Measurements from ENCODE around the gene UIMC1.

UIMC1 gene

DNA sequence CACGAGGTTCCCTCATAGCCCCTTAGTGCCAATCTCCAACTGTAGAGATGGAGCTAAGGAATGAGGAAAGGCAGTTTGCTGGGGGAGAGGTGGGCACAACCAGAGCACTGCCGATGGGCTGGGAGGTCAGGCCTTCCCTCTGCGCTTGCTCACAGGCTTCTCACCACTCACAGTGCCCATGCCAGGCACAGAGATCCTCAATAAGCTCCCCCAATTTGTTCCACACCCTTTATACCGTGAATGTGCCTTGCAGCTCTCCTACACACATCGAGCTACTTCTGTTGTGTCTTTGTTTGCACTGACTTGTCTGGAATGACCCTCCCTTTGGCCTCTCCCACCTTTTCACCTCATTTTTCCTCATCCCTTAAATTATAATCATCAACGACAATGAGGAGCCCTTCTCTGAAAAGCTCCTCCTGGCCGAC, 105.8 kb downstream of the UIMC1 start:
- Histone ChIP-seq H3K27me3 (ENCODE audit: insufficient read depth, low read length, poor library complexity, severe bottlenecking) (no peaks in the 10 kb centered on the region), H3K4me1 (ENCODE audit: insufficient read depth, low read length, poor library complexity, severe bottlenecking) (peaks cover 12% of the 10 kb centered on the region), H3K9ac (ENCODE audit: low read depth, low read length, poor library complexity, severe bottlenecking) (no peak overlapping the region), H3K36me3 (ENCODE audit: insufficient read depth, low read length) (peaks cover 24% of the 10 kb centered on the region; the same call in 1 of the 2 replicates), H3F3A (ENCODE audit: low read depth) (no peaks in the 10 kb centered on the region), H2AFZ (ENCODE audit: low read length) (no peak overlapping the region), H3K4me3 (ENCODE audit: low read length, poor library complexity, severe bottlenecking) (no peak overlapping the region), H3K9me3 (ENCODE audit: insufficient read depth, low read depth, low read length) (no peaks in the 10 kb centered on the region), H3K79me2 (ENCODE audit: insufficient read depth, low read length) (no peaks in the 10 kb centered on the region), H3K4me2 (ENCODE audit: low read depth, low read length, poor library complexity, severe bottlenecking) (no peak overlapping the region), H4K20me1 (ENCODE audit: insufficient read depth, low read length, poor library complexity, severe bottlenecking) (no peaks in the 10 kb centered on the region), H3K9me2 (replicated peaks; ENCODE audit: low read depth, low read length) (no peaks in the 10 kb centered on the region)
- no peak for TF ChIP-seq EZH2phosphoT487 (IDR thresholded peaks at IDR 0.05; ENCODE audit: borderline replicate concordance)
- TF ChIP-seq, protein P1, sequence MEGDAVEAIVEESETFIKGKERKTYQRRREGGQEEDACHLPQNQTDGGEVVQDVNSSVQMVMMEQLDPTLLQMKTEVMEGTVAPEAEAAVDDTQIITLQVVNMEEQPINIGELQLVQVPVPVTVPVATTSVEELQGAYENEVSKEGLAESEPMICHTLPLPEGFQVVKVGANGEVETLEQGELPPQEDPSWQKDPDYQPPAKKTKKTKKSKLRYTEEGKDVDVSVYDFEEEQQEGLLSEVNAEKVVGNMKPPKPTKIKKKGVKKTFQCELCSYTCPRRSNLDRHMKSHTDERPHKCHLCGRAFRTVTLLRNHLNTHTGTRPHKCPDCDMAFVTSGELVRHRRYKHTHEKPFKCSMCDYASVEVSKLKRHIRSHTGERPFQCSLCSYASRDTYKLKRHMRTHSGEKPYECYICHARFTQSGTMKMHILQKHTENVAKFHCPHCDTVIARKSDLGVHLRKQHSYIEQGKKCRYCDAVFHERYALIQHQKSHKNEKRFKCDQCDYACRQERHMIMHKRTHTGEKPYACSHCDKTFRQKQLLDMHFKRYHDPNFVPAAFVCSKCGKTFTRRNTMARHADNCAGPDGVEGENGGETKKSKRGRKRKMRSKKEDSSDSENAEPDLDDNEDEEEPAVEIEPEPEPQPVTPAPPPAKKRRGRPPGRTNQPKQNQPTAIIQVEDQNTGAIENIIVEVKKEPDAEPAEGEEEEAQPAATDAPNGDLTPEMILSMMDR (conservative IDR thresholded peaks at IDR 0.05; ENCODE audit: low read length), result no peak

DNA sequence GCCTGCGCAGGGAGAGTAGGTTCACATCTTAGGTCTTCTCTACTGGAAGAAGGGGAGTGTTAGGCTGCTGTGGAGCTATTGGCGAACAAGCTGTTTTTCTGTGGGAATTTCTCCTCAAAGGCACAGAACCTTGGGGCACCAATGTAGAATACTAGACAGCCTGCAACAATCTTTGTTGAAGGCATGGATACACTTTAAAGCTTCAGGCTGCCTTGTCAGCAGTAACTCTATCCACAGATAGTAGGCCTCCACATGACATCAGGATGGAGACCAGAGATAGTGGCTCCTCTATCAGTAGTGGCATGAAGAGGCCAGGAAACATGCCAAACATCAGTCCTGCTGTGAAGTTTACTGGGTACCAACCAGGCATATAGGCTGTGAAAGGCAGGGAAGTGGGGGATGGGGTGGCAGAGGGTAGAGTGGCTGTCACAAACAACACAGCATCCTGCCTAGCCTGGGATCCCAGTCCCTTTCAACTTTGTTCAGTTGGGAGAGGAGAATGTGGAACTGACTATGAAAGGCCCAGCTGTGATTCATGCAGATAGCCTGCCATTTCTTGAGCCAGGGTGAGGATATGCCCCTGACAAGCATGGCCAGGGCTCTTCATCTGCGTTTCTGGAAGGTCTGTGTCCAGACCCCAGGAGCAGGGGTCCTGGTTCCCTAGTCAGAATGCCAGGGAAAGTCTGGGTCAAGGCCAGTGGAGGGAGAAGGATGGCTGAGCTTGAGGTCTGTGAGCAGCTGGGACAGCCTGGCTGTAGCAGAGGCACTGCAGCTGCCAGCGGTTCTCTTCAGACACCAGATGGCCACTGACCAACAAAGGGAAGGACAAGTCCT, 106.4 kb downstream of the UIMC1 start:
- H3K4me1 ChIP-seq (ENCODE audit: insufficient read depth, low read length, poor library complexity, severe bottlenecking), result peaks cover 12% of the 10 kb centered on the region

DNA sequence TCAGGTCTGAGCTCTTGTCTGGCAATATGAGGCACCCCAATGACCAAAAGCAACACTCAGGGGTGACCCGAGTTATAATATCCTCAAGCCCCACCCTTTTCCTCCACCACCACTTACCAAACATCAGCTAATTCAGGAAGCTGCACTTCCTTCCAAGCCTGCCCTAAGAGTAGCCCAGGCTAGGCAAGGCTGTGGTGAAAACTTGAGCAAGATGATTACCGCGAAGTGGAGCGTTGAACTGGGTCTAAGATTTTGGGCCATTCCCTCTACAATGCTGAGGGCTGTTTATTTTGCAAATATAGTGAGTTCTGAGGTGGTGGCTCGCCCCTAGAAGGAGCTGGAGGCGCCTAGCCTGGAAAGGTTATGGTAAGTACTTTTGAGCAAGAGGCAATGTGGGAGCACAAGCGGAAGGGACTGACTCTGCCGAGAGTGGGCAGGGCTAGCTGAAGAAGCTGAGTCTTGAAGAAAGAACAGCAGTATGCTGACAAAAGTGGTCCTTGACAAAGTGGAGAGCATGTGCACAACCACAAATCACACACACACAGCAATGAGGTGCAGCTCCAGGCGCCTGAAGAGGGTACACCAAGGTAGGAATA, 107.2 kb downstream of the UIMC1 start, which contains the start of gene HK3:
TSS of gene HK3 (minus strand) at position 51 of the 596 bp plus-strand sequence. CDS start 3,187 bp downstream, outside the sequence.
- no peaks in the 10 kb centered on the region for H3K27me3 ChIP-seq (ENCODE audit: insufficient read depth, low read length, poor library complexity, severe bottlenecking)
- H3K4me3 ChIP-seq (ENCODE audit: low read length, poor library complexity, severe bottlenecking), result no peak within 1 kb of the TSS
- H2AFZ ChIP-seq (ENCODE audit: low read length), result no peak within 1 kb of the TSS
- no peaks in the 10 kb centered on the region for H3F3A ChIP-seq (ENCODE audit: low read depth)
- H3K36me3 ChIP-seq (ENCODE audit: insufficient read depth, low read length), result peaks cover 10% of the 10 kb centered on the region; the same call in 1 of the 2 replicates
- no peaks in the 10 kb centered on the region for H3K79me2 ChIP-seq (ENCODE audit: insufficient read depth, low read length)
- H4K20me1 ChIP-seq (ENCODE audit: insufficient read depth, low read length, poor library complexity, severe bottlenecking), result no peaks in the 10 kb centered on the region
- no peaks in the 10 kb centered on the region for H3K9me3 ChIP-seq (ENCODE audit: insufficient read depth, low read depth, low read length)
- H3K4me1 ChIP-seq (ENCODE audit: insufficient read depth, low read length, poor library complexity, severe bottlenecking), result peaks cover 12% of the 10 kb centered on the region
- peak within 1 kb of the TSS; percentile 54 for H3K4me2 ChIP-seq (ENCODE audit: low read depth, low read length, poor library complexity, severe bottlenecking)
- no peak within 1 kb of the TSS for H3K9ac ChIP-seq (ENCODE audit: low read depth, low read length, poor library complexity, severe bottlenecking)
- TF ChIP-seq, protein P1 (conservative IDR thresholded peaks at IDR 0.05; ENCODE audit: low read length), result no peak
- H3K9me2 ChIP-seq (replicated peaks; ENCODE audit: low read depth, low read length), result no peaks in the 10 kb centered on the region

More for the DNA sequence above, 106.4 kb downstream of the UIMC1 start:
- Histone ChIP-seq H3K9me3 (ENCODE audit: insufficient read depth, low read depth, low read length) (no peaks in the 10 kb centered on the region), H3K9ac (ENCODE audit: low read depth, low read length, poor library complexity, severe bottlenecking) (no peak overlapping the region), H3F3A (ENCODE audit: low read depth) (no peaks in the 10 kb centered on the region), H2AFZ (ENCODE audit: low read length) (no peak overlapping the region), H3K36me3 (ENCODE audit: insufficient read depth, low read length) (peaks cover 17% of the 10 kb centered on the region; the same call in 1 of the 2 replicates), H3K9me2 (replicated peaks; ENCODE audit: low read depth, low read length) (no peaks in the 10 kb centered on the region), H4K20me1 (ENCODE audit: insufficient read depth, low read length, poor library complexity, severe bottlenecking) (no peaks in the 10 kb centered on the region), H3K27me3 (ENCODE audit: insufficient read depth, low read length, poor library complexity, severe bottlenecking) (no peaks in the 10 kb centered on the region), H3K4me2 (ENCODE audit: low read depth, low read length, poor library complexity, severe bottlenecking) (no peak overlapping the region), H3K4me3 (ENCODE audit: low read length, poor library complexity, severe bottlenecking) (no peak overlapping the region), H3K79me2 (ENCODE audit: insufficient read depth, low read length) (no peaks in the 10 kb centered on the region)
- TF ChIP-seq, protein P1 (conservative IDR thresholded peaks at IDR 0.05; ENCODE audit: low read length), result no peak
- no peak for TF ChIP-seq EZH2phosphoT487 (IDR thresholded peaks at IDR 0.05; ENCODE audit: borderline replicate concordance)
